MCF 10A (cell line): Measurements from ENCODE around the gene CFB. TPM values are rescaled to one million over a fixed set of nuclear protein-coding genes. Genes with fewer than 3 reads are reported as not detected.

Experiments
- BruUV-seq: library from RNA; stranded (reverse); fragments of 400-500 nt; replicated peaks from 2 replicates; lab custom pipeline; 2021; lab: Mats Ljungman, UMichigan
- CTCF ChIA-PET: fragments of 300-600 bp; sonication (Branson Sonifier 250); formaldehyde crosslinking; extraction: SDS; loops from one replicate; lab custom pipeline; 2021; ENCODE audit warnings: antibody characterized with exemption, inconsistent platforms; lab: Yijun Ruan, JAX
- POLR2A ChIA-PET: fragments of 300-600, 350-650 bp; sonication (Branson Sonifier 250); formaldehyde crosslinking; extraction: SDS; loops from one replicate; lab custom pipeline; 2020; ENCODE audit warnings: antibody characterized with exemption, inconsistent platforms; lab: Yijun Ruan, JAX
- DNase-seq: peaks from one replicate; pipeline ENCODE4 v3.0.0-alpha.2; 2018; ENCODE audit not compliant: unreplicated experiment
- H3K27ac Mint-ChIP-seq: one replicate; pipeline ENCODE4 v1.8.0; 2022; ENCODE audit warnings: mild to moderate bottlenecking, low read depth, mixed read lengths; ENCODE audit not compliant: unreplicated experiment
- H3K27me3 Mint-ChIP-seq: one replicate; pipeline ENCODE4 v1.8.0; 2022; ENCODE audit warnings: mixed read lengths; ENCODE audit not compliant: insufficient read depth, unreplicated experiment
- H3K36me3 Mint-ChIP-seq: one replicate; pipeline ENCODE4 v1.8.0; 2022; ENCODE audit warnings: mild to moderate bottlenecking, moderate library complexity, mixed read lengths; ENCODE audit not compliant: insufficient read depth, unreplicated experiment
- H3K4me1 Mint-ChIP-seq: one replicate; pipeline ENCODE4 v1.8.0; 2022; ENCODE audit warnings: mixed read lengths; ENCODE audit not compliant: insufficient read depth, unreplicated experiment
- H3K4me3 Mint-ChIP-seq: one replicate; pipeline ENCODE4 v1.8.0; 2022; ENCODE audit warnings: mild to moderate bottlenecking, moderate library complexity, mixed read lengths; ENCODE audit not compliant: unreplicated experiment
- H3K9me3 Mint-ChIP-seq: one replicate; pipeline ENCODE4 v1.8.0; 2022; ENCODE audit warnings: mixed read lengths; ENCODE audit not compliant: unreplicated experiment
- CTCF ChIP-seq: fragments of 200-600 bp; IDR thresholded peaks from one replicate; pipeline ENCODE4 v1.8.0; 2022; ENCODE audit warnings: antibody characterized with exemption, mild to moderate bottlenecking; ENCODE audit not compliant: unreplicated experiment
- intact Hi-C: fragments of 100-400 bp; cut with micrococcal nuclease; formaldehyde crosslinking; loops from 2 replicates; pipeline ENCODE4 v1.14.1; 2022
- total RNA-seq: library from RNA; stranded (reverse); gene quantifications from 2 replicates; pipeline ENCODE4 v1.2.3, GENCODE V29; 2022

CFB gene
- total RNA-seq, 1 experiment from 2014 or later: 24.6 TPM

DNA sequence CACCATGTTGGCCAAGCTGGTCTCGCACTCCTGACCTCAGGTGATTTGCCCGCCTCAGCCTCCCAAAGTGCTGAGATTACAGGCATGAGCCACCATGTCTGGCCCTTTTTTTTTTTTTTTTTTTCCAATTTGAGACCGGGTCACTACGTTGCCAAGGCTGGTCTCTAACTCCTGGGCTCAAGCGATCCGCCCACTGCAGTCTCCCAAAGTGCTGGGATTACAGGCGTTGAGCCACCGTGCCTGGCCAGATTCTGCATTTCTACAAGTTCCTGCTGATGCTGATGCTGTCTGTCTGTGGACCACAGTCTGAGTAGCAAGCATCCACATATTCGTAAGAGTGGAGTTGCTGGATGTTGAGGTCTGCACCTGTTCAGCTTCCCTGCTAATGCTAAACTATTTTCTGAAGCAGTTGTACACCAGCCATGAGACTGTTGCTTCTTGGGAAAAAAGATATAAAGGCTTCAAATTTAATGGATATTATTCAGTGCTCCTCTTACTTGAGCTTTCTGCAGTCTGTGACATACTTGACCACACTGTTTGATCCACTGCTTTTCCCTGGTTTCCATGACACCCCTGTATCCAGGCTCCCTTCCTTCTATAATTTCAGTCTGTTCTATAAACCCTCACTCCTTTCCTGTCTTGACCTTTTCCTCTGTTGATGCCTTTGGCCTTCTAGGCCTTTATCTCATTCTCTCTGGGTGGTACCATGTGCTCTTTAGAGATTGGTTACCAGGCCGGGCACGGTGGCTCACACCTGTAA, 33.9 kb upstream of the CFB start:
- POLR2A ChIA-PET: interaction anchor here (0.6 to 2.4 kb wide), 4 partner anchors 13 to 281 kb away, joined by 3 to 8 read pairs (median 4); partner anchors contain the start of genes CFB and VARS1
- no peaks in the 10 kb centered on the region for H3K36me3 Mint-ChIP-seq
- no peak for TF ChIP-seq CTCF
- no peaks in the 10 kb centered on the region for H3K9me3 Mint-ChIP-seq
- H3K4me3 Mint-ChIP-seq: no peak overlapping the region
- intact Hi-C loops: no loop called here
- H3K27me3 Mint-ChIP-seq: no peaks in the 10 kb centered on the region
- CTCF ChIA-PET: interaction anchor here (0.7 to 1.0 kb wide), 2 partner anchors 25 to 41 kb away, joined by 3 read pairs; no protein-coding TSS in a partner anchor
- no TSS peak for BruUV-seq
- no peak for DNase-seq
- no peak overlapping the region for H3K27ac Mint-ChIP-seq
- H3K4me1 Mint-ChIP-seq: peaks cover 15% of the 10 kb centered on the region

DNA sequence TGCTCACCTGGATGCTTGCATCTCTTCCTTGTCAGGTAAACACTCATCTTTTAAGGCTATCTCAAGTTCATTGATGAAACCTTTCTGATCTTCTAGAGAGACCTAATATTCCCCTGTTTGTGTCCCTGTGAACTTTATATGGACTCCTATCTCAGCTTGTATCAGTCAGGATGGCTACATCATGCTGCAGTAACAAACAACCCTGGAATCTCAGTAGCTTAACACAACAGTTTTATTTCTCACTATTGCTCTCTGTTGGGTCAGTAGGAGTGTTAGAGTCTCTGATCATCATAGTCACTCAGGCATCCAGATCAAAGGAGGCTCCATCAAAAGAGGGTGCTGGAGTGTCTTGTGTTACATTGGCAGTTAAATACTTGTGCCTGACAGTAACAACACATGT, 30.5 kb upstream of the CFB start:
- H3K4me3 Mint-ChIP-seq: no peak overlapping the region
- BruUV-seq: no TSS peak
- H3K4me1 Mint-ChIP-seq: peaks cover 6% of the 10 kb centered on the region
- CTCF ChIA-PET: no interaction called here
- no peaks in the 10 kb centered on the region for H3K36me3 Mint-ChIP-seq
- no peak for TF ChIP-seq CTCF
- no peak for DNase-seq
- intact Hi-C loops: no loop called here
- no peak overlapping the region for H3K27ac Mint-ChIP-seq
- POLR2A ChIA-PET: interaction anchor here (0.8 to 1.2 kb wide), 3 partner anchors 17 to 163 kb away, joined by 4 to 6 read pairs (median 5); partner anchors contain the start of gene CFB
- H3K27me3 Mint-ChIP-seq: no peaks in the 10 kb centered on the region
- H3K9me3 Mint-ChIP-seq: no peaks in the 10 kb centered on the region

- no peak for DNase-seq
- Mint-ChIP-seq H3K4me1 (peaks cover 6% of the 10 kb centered on the region), H3K27me3 (no peaks in the 10 kb centered on the region), H3K36me3 (no peaks in the 10 kb centered on the region), H3K4me3 (no peak overlapping the region), H3K9me3 (no peaks in the 10 kb centered on the region), H3K27ac (no peak overlapping the region)
- no peak for TF ChIP-seq CTCF
- CTCF ChIA-PET: no interaction called here
- POLR2A ChIA-PET: interaction anchor here (0.8 to 1.2 kb wide), 2 partner anchors 30 to 163 kb away, joined by 4 to 6 read pairs; partner anchors contain the start of gene CFB
- no TSS peak for BruUV-seq
- intact Hi-C loops: no loop called here
Observed at GRCh38 chr6:31915756-31916155, 30.1 kb upstream of the CFB start.

GRCh38 chr6:31918069-31918720, 27.7 kb upstream of the CFB start:
- intact Hi-C loops: no loop called here
- Mint-ChIP-seq H3K4me3 (no peak overlapping the region), H3K27me3 (no peaks in the 10 kb centered on the region), H3K9me3 (no peaks in the 10 kb centered on the region), H3K4me1 (peaks cover 6% of the 10 kb centered on the region), H3K27ac (no peak overlapping the region), H3K36me3 (no peaks in the 10 kb centered on the region)
- POLR2A ChIA-PET: interaction anchor here (0.6 to 1.7 kb wide), 8 partner anchors 10 to 376 kb away, joined by 3 to 6 read pairs (median 4); partner anchors contain the start of genes CFB and DDX39B
- TF ChIP-seq CTCF: no peak
- BruUV-seq: no TSS peak
- CTCF ChIA-PET: interaction anchor here (0.6 to 1.4 kb wide), 4 partner anchors 20 to 371 kb away, joined by 3 to 8 read pairs (median 3); partner anchors contain the start of gene NFKBIL1
- DNase-seq: no peak
